HepG2 (cell line): Measurements from ENCODE around the gene COL25A1.

ENCODE experiments used
- ATM ChIP-seq: fragments of 450-650 bp; IDR thresholded peaks from 2 replicates; pipeline ENCODE4 v1.7.1; 2017; ENCODE audit warnings: mild to moderate bottlenecking, borderline replicate concordance
- BRF2 ChIP-seq: sonication (generic); formaldehyde crosslinking; IDR thresholded peaks from 2 replicates; pipeline ENCODE4 v1.8.1; 2022; ENCODE audit warnings: mild to moderate bottlenecking, missing genetic modification reagents
- CREBL2 ChIP-seq: sonication (generic); formaldehyde crosslinking; IDR thresholded peaks from 2 replicates; pipeline ENCODE4 v1.8.1; 2023; ENCODE audit warnings: missing genetic modification reagents, mild to moderate bottlenecking, borderline replicate concordance
- GABPA ChIP-seq, 2 experiments: IDR thresholded peaks; 2 replicates each; pipeline ENCODE4 v1.6.1; 2011 to 2016; ENCODE audit warnings: low read depth in 2 of 2, low read length in 1 of 2, missing biosample characterization in 1 of 2, missing genetic modification characterization in 1 of 2
- NONO ChIP-seq, 2 experiments: fragments of 450-650 bp in 1 of 2; sonication (generic) in 1 of 2; formaldehyde crosslinking in 1 of 2; IDR thresholded peaks in 1 of 2; conservative IDR thresholded peaks in 1 of 2; 2 replicates each; pipeline versions ENCODE4 v1.6.1 to v1.8.0; 2017 to 2022; ENCODE audit warnings: mild to moderate bottlenecking in 1 of 2, missing genetic modification reagents in 1 of 2, moderate library complexity in 1 of 2
- REST ChIP-seq, 2 experiments: IDR thresholded peaks; 2 replicates each; pipeline ENCODE4 v1.6.1; 2011 to 2012; ENCODE audit warnings: low read length in 2 of 2, borderline replicate concordance in 1 of 2, low read depth in 1 of 2, mild to moderate bottlenecking in 1 of 2, moderate library complexity in 1 of 2
- TARDBP ChIP-seq: sonication (generic); formaldehyde crosslinking; IDR thresholded peaks from 2 replicates; pipeline ENCODE4 v1.8.0; 2022; ENCODE audit warnings: mild to moderate bottlenecking, missing genetic modification reagents
- ZFP1 ChIP-seq: IDR thresholded peaks from 2 replicates; pipeline ENCODE4 v1.6.1; 2016
- ZFX ChIP-seq: sonication (generic); formaldehyde crosslinking; IDR thresholded peaks from 2 replicates; pipeline ENCODE4 v1.4.0; 2020; ENCODE audit warnings: mild to moderate bottlenecking, low read depth, missing genetic modification reagents, moderate library complexity
- ZNF207 ChIP-seq: fragments of 450-650 bp; IDR thresholded peaks from 2 replicates; pipeline ENCODE4 v1.6.1; 2016; ENCODE audit warnings: antibody characterized with exemption, borderline replicate concordance
- ZNF512B ChIP-seq: sonication (generic); formaldehyde crosslinking; IDR thresholded peaks from 2 replicates; pipeline ENCODE4 v1.5.1; 2020; ENCODE audit warnings: missing genetic modification reagents, mild to moderate bottlenecking, borderline replicate concordance
- TF ChIP-seq, protein P1 (sequence below): sonication (generic); formaldehyde crosslinking; IDR thresholded peaks from 2 replicates; pipeline ENCODE4 v1.5.0; 2020; ENCODE audit warnings: mild to moderate bottlenecking, missing genetic modification reagents, moderate library complexity

DNA sequence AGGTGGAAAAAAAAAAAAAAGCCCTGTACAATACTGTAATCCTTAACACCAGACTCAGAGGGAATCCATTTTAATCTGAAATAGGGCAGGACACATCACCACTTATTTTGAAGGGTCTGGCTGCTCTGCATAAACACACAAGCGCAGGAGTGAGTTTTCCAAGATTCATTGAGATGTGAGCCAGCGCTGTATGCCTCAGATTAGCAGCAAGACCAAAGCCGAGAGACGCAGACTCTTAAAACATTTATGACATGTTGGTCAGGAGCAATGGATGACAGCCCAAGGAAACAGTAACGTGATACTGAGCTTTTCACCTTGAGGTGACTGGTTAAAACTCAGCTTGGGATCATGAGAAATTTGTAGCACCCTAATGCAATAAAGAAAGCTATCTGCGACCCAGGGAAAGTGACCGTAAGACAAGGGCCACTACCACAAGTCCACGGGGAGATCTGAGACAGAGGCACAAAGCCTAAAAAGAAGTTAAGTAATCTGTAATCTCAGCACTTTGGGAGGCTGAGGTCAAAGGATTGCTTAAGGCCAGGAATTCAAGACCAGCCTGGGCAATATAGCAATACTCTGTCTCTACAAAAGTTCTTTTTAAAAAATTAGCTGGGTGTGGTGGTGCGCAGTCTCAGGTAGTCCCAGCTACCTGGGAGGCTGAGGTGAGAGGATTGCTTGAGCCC is 210.6 kb downstream of the COL25A1 start:
- TF ChIP-seq ZNF207 (no peak), REST (IDR thresholded peaks at IDR 0.05; ENCODE audit: borderline replicate concordance in 1 of 2, low read depth in 1 of 2, low read length in 2 of 2) (no peak), ZFX (CRISPR knock-in tag) (no peak), CREBL2 (CRISPR knock-in tag) (no peak), TARDBP (no peak), NONO (IDR thresholded peaks at IDR 0.05) (no peak), NONO (CRISPR knock-in tag; conservative IDR thresholded peaks at IDR 0.05) (no peak), ZFP1 (no peak), ATM (no peak), BRF2 (no peak), ZNF512B (CRISPR knock-in tag) (no peak), GABPA (IDR thresholded peaks at IDR 0.05; ENCODE audit: low read depth, low read length) (no peak), GABPA (CRISPR knock-in tag; IDR thresholded peaks at IDR 0.05; ENCODE audit: low read depth) (no peak)
- TF ChIP-seq, protein P1, sequence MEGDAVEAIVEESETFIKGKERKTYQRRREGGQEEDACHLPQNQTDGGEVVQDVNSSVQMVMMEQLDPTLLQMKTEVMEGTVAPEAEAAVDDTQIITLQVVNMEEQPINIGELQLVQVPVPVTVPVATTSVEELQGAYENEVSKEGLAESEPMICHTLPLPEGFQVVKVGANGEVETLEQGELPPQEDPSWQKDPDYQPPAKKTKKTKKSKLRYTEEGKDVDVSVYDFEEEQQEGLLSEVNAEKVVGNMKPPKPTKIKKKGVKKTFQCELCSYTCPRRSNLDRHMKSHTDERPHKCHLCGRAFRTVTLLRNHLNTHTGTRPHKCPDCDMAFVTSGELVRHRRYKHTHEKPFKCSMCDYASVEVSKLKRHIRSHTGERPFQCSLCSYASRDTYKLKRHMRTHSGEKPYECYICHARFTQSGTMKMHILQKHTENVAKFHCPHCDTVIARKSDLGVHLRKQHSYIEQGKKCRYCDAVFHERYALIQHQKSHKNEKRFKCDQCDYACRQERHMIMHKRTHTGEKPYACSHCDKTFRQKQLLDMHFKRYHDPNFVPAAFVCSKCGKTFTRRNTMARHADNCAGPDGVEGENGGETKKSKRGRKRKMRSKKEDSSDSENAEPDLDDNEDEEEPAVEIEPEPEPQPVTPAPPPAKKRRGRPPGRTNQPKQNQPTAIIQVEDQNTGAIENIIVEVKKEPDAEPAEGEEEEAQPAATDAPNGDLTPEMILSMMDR (CRISPR knock-in tag), result no peak
